Neural cell (in vitro differentiated cells): ENCODE measurements around the gene ARPC5L. TPM values are rescaled to one million over a fixed set of nuclear protein-coding genes. Genes with fewer than 3 reads are reported as not detected.

Experiments
- H2AFZ ChIP-seq: fragments of 200-600, 300-800 bp; sonication (generic), shearing (Covaris generic); 2 replicates; pipeline ENCODE4 v1.6.0; 2014; ENCODE audit warnings: low read depth, mild to moderate bottlenecking, antibody characterized with exemption, low read length, moderate library complexity
- H3F3A ChIP-seq: fragments of 200-600 bp; shearing (Covaris generic); 2 replicates; pipeline ENCODE4 v1.6.1; 2016; ENCODE audit warnings: mild to moderate bottlenecking, moderate library complexity, mixed read lengths, antibody characterized with exemption, low read length; ENCODE audit not compliant: insufficient read depth, poor library complexity, severe bottlenecking
- H3K27ac ChIP-seq: fragments of 200-600, 300-800 bp; sonication (generic), shearing (Covaris generic); 2 replicates; pipeline ENCODE4 v1.5.1; 2014; ENCODE audit warnings: mild to moderate bottlenecking, low read length, moderate library complexity
- H3K27me3 ChIP-seq: fragments of 300-800, 200-600 bp; sonication (generic), shearing (Covaris generic); 2 replicates; pipeline ENCODE4 v1.6.0; 2014; ENCODE audit warnings: mild to moderate bottlenecking, low read depth, low read length, moderate library complexity; ENCODE audit not compliant: insufficient read depth
- H3K36me3 ChIP-seq: fragments of 300-800, 200-600 bp; sonication (generic), shearing (Covaris generic); 2 replicates; pipeline ENCODE4 v1.5.1; 2014; ENCODE audit warnings: mild to moderate bottlenecking, antibody characterized with exemption, low read length, moderate library complexity; ENCODE audit not compliant: insufficient read depth
- H3K4me2 ChIP-seq: fragments of 300-800, 200-600 bp; sonication (generic), shearing (Covaris generic); 2 replicates; pipeline ENCODE4 v1.6.0; 2014; ENCODE audit warnings: mild to moderate bottlenecking, low read length
- H3K4me3 ChIP-seq: fragments of 300-800, 200-600 bp; sonication (generic), shearing (Covaris generic); 2 replicates; pipeline ENCODE4 v1.5.1; 2014; ENCODE audit warnings: mild to moderate bottlenecking, low read length, moderate library complexity
- H3K79me2 ChIP-seq: fragments of 200-600 bp; shearing (Covaris generic); replicated peaks from 2 replicates; pipeline ENCODE4 v1.6.0; 2014; ENCODE audit warnings: mild to moderate bottlenecking, low read length, moderate library complexity; ENCODE audit not compliant: insufficient read depth
- H3K9ac ChIP-seq: fragments of 300-800, 200-600 bp; sonication (generic), shearing (Covaris generic); 2 replicates; pipeline ENCODE4 v1.6.1; 2016; ENCODE audit warnings: mild to moderate bottlenecking, low read length, mixed read lengths
- H3K9me2 ChIP-seq: fragments of 200-600 bp; shearing (Covaris generic); 2 replicates; pipeline ENCODE4 v1.6.1; 2016; ENCODE audit warnings: mild to moderate bottlenecking, low read length, mixed read lengths; ENCODE audit not compliant: insufficient read depth
- H3K9me3 ChIP-seq: fragments of 200-600, 300-800 bp; sonication (generic), shearing (Covaris generic); 2 replicates; pipeline ENCODE4 v1.6.1; 2016; ENCODE audit warnings: mild to moderate bottlenecking, mixed run types, low read length, moderate library complexity, mixed read lengths
- H4K20me1 ChIP-seq: fragments of 200-600 bp; shearing (Covaris generic); 2 replicates; pipeline ENCODE4 v1.6.1; 2016; ENCODE audit warnings: mild to moderate bottlenecking, mixed run types; ENCODE audit not compliant: insufficient read depth
- CTCF ChIP-seq: fragments of 450-650 bp; IDR thresholded peaks from 2 replicates; pipeline ENCODE4 v1.5.1; 2014; ENCODE audit warnings: antibody characterized with exemption, mild to moderate bottlenecking, moderate library complexity; ENCODE audit not compliant: poor library complexity, severe bottlenecking
- EP300 ChIP-seq: fragments of 450-650 bp; conservative IDR thresholded peaks from 2 replicates; pipeline ENCODE4 v1.6.1; 2014; ENCODE audit warnings: antibody characterized with exemption, mild to moderate bottlenecking, moderate library complexity; ENCODE audit not compliant: poor library complexity, severe bottlenecking
- EZH2 ChIP-seq: fragments of 200-600, 300-800 bp; shearing (Covaris generic), sonication (generic); IDR thresholded peaks from 2 replicates; pipeline ENCODE4 v1.6.1; 2014; ENCODE audit warnings: antibody characterized with exemption, low read length, borderline replicate concordance, mild to moderate bottlenecking; ENCODE audit not compliant: insufficient read depth, poor library complexity, severe bottlenecking
- MXI1 ChIP-seq: fragments of 450-650 bp; conservative IDR thresholded peaks from 2 replicates; pipeline ENCODE4 v1.6.1; 2014; ENCODE audit warnings: antibody characterized with exemption, mild to moderate bottlenecking; ENCODE audit not compliant: poor library complexity, severe bottlenecking
- POLR2AphosphoS5 ChIP-seq: IDR thresholded peaks from 2 replicates; pipeline ENCODE4 v1.6.1; 2012
- RAD21 ChIP-seq: fragments of 450-650 bp; conservative IDR thresholded peaks from 2 replicates; pipeline ENCODE4 v1.6.1; 2014; ENCODE audit warnings: antibody characterized with exemption, mild to moderate bottlenecking, moderate library complexity
- REST ChIP-seq: IDR thresholded peaks from 2 replicates; pipeline ENCODE4 v1.6.1; 2012; ENCODE audit warnings: borderline replicate concordance
- SMC3 ChIP-seq: fragments of 450-650 bp; conservative IDR thresholded peaks from 2 replicates; pipeline ENCODE4 v1.6.1; 2014; ENCODE audit warnings: antibody characterized with exemption, mild to moderate bottlenecking, moderate library complexity; ENCODE audit not compliant: poor library complexity
- TAF1 ChIP-seq: IDR thresholded peaks from 2 replicates; pipeline ENCODE4 v1.6.1; 2012; ENCODE audit warnings: low read depth
- polyA plus RNA-seq: library from polyadenylated mRNA; depleted of rRNA; stranded (reverse); fragments of >200 nt; gene quantifications from 2 replicates; pipeline ENCODE4 v1.2.3, GENCODE V29; 2014

Gene ARPC5L
- polyA plus RNA-seq, 1 donor from 2014 or later: 46.5 TPM

- Histone ChIP-seq H3K9me2 (no peaks in the 10 kb centered on the region), H3F3A (no peaks in the 10 kb centered on the region), H3K9me3 (no peaks in the 10 kb centered on the region), H3K27ac (no peak overlapping the region), H4K20me1 (no peaks in the 10 kb centered on the region), H3K4me3 (no peak overlapping the region), H3K4me2 (no peak overlapping the region), H2AFZ (no peak overlapping the region), H3K27me3 (no peaks in the 10 kb centered on the region), H3K36me3 (no peaks in the 10 kb centered on the region), H3K9ac (no peak overlapping the region), H3K79me2 (no peaks in the 10 kb centered on the region)
- TF ChIP-seq POLR2AphosphoS5 (no peak), SMC3 (no peak), REST (no peak), RAD21 (no peak), CTCF (no peak), TAF1 (no peak), MXI1 (no peak), EP300 (no peak), EZH2 (no peak)
Measured at GRCh38 chr9:124908098-124908497, 46.2 kb downstream of the ARPC5L start.

GRCh38 chr9:124911766-124912165, 49.8 kb downstream of the ARPC5L start:
- Histone ChIP-seq H3F3A (no peaks in the 10 kb centered on the region), H4K20me1 (no peaks in the 10 kb centered on the region), H3K36me3 (no peaks in the 10 kb centered on the region), H3K9me3 (no peaks in the 10 kb centered on the region), H3K9ac (no peak overlapping the region), H3K9me2 (no peaks in the 10 kb centered on the region), H3K4me2 (no peak overlapping the region), H3K27me3 (no peaks in the 10 kb centered on the region), H3K4me3 (no peak overlapping the region), H3K27ac (no peak overlapping the region), H3K79me2 (no peaks in the 10 kb centered on the region), H2AFZ (no peak overlapping the region)
- TF ChIP-seq MXI1: no peak
- TF ChIP-seq EP300: no peak
- no peak for TF ChIP-seq SMC3
- TF ChIP-seq CTCF: no peak
- TF ChIP-seq REST: no peak
- TF ChIP-seq EZH2: no peak
- no peak for TF ChIP-seq RAD21
- TF ChIP-seq TAF1: no peak
- TF ChIP-seq POLR2AphosphoS5: no peak
